OCI-LY1 (cell line): ENCODE data around the gene CD47.
A peak's percentile ranks its signal among the peaks of the same experiment; 100 is the strongest.

ENCODE experiments used
- H2AFZ ChIP-seq: fragments of 200-600 bp; sonication (generic), shearing (Covaris generic); 2 replicates; pipeline ENCODE4 v1.6.0; 2014; ENCODE audit warnings: antibody characterized with exemption, mild to moderate bottlenecking, low read length
- H3F3A ChIP-seq: fragments of 200-600 bp; sonication (generic), shearing (Covaris generic); 2 replicates; pipeline ENCODE4 v1.6.0; 2014; ENCODE audit warnings: mild to moderate bottlenecking, antibody characterized with exemption, low read length, moderate library complexity; ENCODE audit not compliant: insufficient read depth
- H3K27ac ChIP-seq: fragments of 200-600 bp; sonication (generic); 2 replicates; pipeline ENCODE4 v1.5.1; 2014; ENCODE audit warnings: low read length, mixed run types, mild to moderate bottlenecking, low read depth; ENCODE audit not compliant: poor library complexity, severe bottlenecking
- H3K27me3 ChIP-seq: fragments of 200-600 bp; sonication (generic); 2 replicates; pipeline ENCODE4 v1.6.0; 2014; ENCODE audit warnings: antibody characterized with exemption, mild to moderate bottlenecking, low read length, moderate library complexity; ENCODE audit not compliant: insufficient read depth
- H3K36me3 ChIP-seq: fragments of 200-600 bp; sonication (generic); 2 replicates; pipeline ENCODE4 v1.6.1; 2014; ENCODE audit warnings: mild to moderate bottlenecking, antibody characterized with exemption, low read length, moderate library complexity, mixed read lengths; ENCODE audit not compliant: insufficient read depth
- H3K4me1 ChIP-seq: fragments of 200-600 bp; sonication (generic); 2 replicates; pipeline ENCODE4 v1.5.1; 2014; ENCODE audit warnings: mild to moderate bottlenecking, low read length, moderate library complexity; ENCODE audit not compliant: insufficient read depth, severe bottlenecking
- H3K4me2 ChIP-seq: fragments of 200-600 bp; sonication (generic), shearing (Covaris generic); 2 replicates; pipeline ENCODE4 v1.6.1; 2014; ENCODE audit warnings: low read length
- H3K4me3 ChIP-seq: fragments of 200-600 bp; sonication (generic); 2 replicates; pipeline ENCODE4 v1.5.1; 2014; ENCODE audit warnings: low read length, low read depth, mild to moderate bottlenecking, mixed read lengths; ENCODE audit not compliant: poor library complexity, severe bottlenecking
- H3K79me2 ChIP-seq: fragments of 200-600 bp; shearing (Covaris generic); 2 replicates; pipeline ENCODE4 v1.6.1; 2016; ENCODE audit warnings: mixed run types, low read length, mixed read lengths; ENCODE audit not compliant: insufficient read depth
- H3K9ac ChIP-seq: fragments of 200-600 bp; sonication (generic), shearing (Covaris generic); 2 replicates; pipeline ENCODE4 v1.6.1; 2014; ENCODE audit warnings: mild to moderate bottlenecking, low read length, mixed read lengths
- H3K9me2 ChIP-seq: fragments of 200-600 bp; sonication (generic), shearing (Covaris generic); 2 replicates; pipeline ENCODE4 v1.6.1; 2014; ENCODE audit warnings: low read depth, mild to moderate bottlenecking, low read length, mixed read lengths
- H3K9me3 ChIP-seq: fragments of 200-600 bp; shearing (Covaris generic); 2 replicates; pipeline ENCODE4 v1.6.1; 2014; ENCODE audit warnings: low read length, mixed read lengths
- H4K20me1 ChIP-seq: fragments of 200-600 bp; sonication (generic), shearing (Covaris generic); 2 replicates; pipeline ENCODE4 v1.6.0; 2016; ENCODE audit warnings: mild to moderate bottlenecking, low read length; ENCODE audit not compliant: insufficient read depth
- CTCF ChIP-seq: fragments of 200-600 bp; sonication (generic), shearing (Covaris generic); IDR thresholded peaks from 2 replicates; pipeline ENCODE4 v1.5.1; 2017; ENCODE audit warnings: mild to moderate bottlenecking, antibody characterized with exemption, low read length, moderate library complexity, mixed read lengths
- EZH2 ChIP-seq: fragments of 200-600 bp; sonication (generic), shearing (Covaris generic); IDR thresholded peaks from 2 replicates; pipeline ENCODE4 v1.8.0; 2017; ENCODE audit warnings: borderline replicate concordance, mixed run types, mild to moderate bottlenecking, antibody characterized with exemption, low read length, moderate library complexity, mixed read lengths

CD47 gene

GRCh38 chr3:108125153-108125543 lies 34.3 kb upstream of the CD47 start:
- H3K4me3 ChIP-seq: peak overlapping the region; percentile 75
- H3K36me3 ChIP-seq: peaks cover 22% of the 10 kb centered on the region; the same call in 1 of the 2 replicates
- no peaks in the 10 kb centered on the region for H3K9me3 ChIP-seq
- peak overlapping the region; percentile 94 for H3K4me2 ChIP-seq
- peaks cover 70% of the 10 kb centered on the region for H3K4me1 ChIP-seq
- H2AFZ ChIP-seq: no peak overlapping the region
- H3F3A ChIP-seq: no peaks in the 10 kb centered on the region
- no peaks in the 10 kb centered on the region for H4K20me1 ChIP-seq
- TF ChIP-seq EZH2 (no peak), CTCF (no peak)
- H3K9ac ChIP-seq: peak overlapping the region; percentile 99
- H3K79me2 ChIP-seq: peaks cover 7% of the 10 kb centered on the region; the same call in 1 of the 2 replicates
- no peaks in the 10 kb centered on the region for H3K27me3 ChIP-seq
- H3K9me2 ChIP-seq: no peaks in the 10 kb centered on the region
- H3K27ac ChIP-seq: peak overlapping the region; percentile 100

- Histone ChIP-seq H3K4me2 (peak overlapping the region; percentile 94), H3K27me3 (no peaks in the 10 kb centered on the region), H4K20me1 (no peaks in the 10 kb centered on the region), H3K4me1 (peaks cover 65% of the 10 kb centered on the region), H3K9me3 (no peaks in the 10 kb centered on the region), H3K79me2 (peaks cover 7% of the 10 kb centered on the region; the same call in 1 of the 2 replicates), H3K36me3 (peaks cover 18% of the 10 kb centered on the region; the same call in 1 of the 2 replicates), H3F3A (no peaks in the 10 kb centered on the region), H3K27ac (peak overlapping the region; percentile 100), H3K4me3 (peak overlapping the region; percentile 75), H3K9ac (peak overlapping the region; percentile 99), H2AFZ (no peak overlapping the region), H3K9me2 (no peaks in the 10 kb centered on the region)
- TF ChIP-seq EZH2: no peak
- TF ChIP-seq CTCF: no peak
These were observed 33.7 kb upstream of the CD47 start for GRCh38 chr3:108124337-108125152.

GRCh38 chr3:108123326-108123725 lies 32.5 kb upstream of the CD47 start:
- Histone ChIP-seq H3K27ac (peak overlapping the region; percentile 100), H3K4me3 (no peak overlapping the region), H3K9ac (peak overlapping the region; percentile 99; the same call in 1 of the 2 replicates), H3K27me3 (no peaks in the 10 kb centered on the region), H2AFZ (peak overlapping the region; percentile 69; the same call in 1 of the 2 replicates), H3K4me2 (peak overlapping the region; percentile 31; the same call in 1 of the 2 replicates), H3K36me3 (peaks cover 10% of the 10 kb centered on the region; the same call in 1 of the 2 replicates), H3K9me3 (no peaks in the 10 kb centered on the region), H3K79me2 (peaks cover 7% of the 10 kb centered on the region; the same call in 1 of the 2 replicates), H3K9me2 (no peaks in the 10 kb centered on the region), H4K20me1 (no peaks in the 10 kb centered on the region), H3K4me1 (peaks cover 53% of the 10 kb centered on the region), H3F3A (no peaks in the 10 kb centered on the region)
- TF ChIP-seq CTCF: no peak
- TF ChIP-seq EZH2: no peak
